CD4-positive, alpha-beta memory T cell (primary cell): ENCODE results near the gene FHAD1. TPM values are rescaled to one million over a fixed set of nuclear protein-coding genes. Genes with fewer than 3 reads are reported as not detected.

Experiments
- CTCF ChIA-PET: fragments of 350-600 bp; sonication (Branson Sonifier 250); formaldehyde crosslinking; loops from one replicate; lab custom pipeline; 2021; ENCODE audit warnings: inconsistent platforms; ENCODE audit not compliant: partially characterized antibody; lab: Charles Lee
- POLR2A ChIA-PET: fragments of 350-600 bp; sonication (Branson Sonifier 250); formaldehyde crosslinking; loops from one replicate; lab custom pipeline; 2021; ENCODE audit not compliant: partially characterized antibody; lab: Charles Lee
- DNase-seq, 5 donors: peaks; one replicate each; pipeline versions ENCODE4 v3.0.0 to v3.0.0-alpha.2; 2020 to 2022; ENCODE audit warnings: mixed read lengths in 1 of 5
- H3K27ac ChIP-seq: one replicate; pipeline ENCODE4 v1.7.0; 2013; ENCODE audit warnings: low read depth, low read length
- H3K27me3 ChIP-seq: 2 replicates; pipeline ENCODE4 v1.7.0; 2013; ENCODE audit warnings: mild to moderate bottlenecking, low read length, moderate library complexity; ENCODE audit not compliant: insufficient read depth
- H3K36me3 ChIP-seq: 2 replicates; pipeline ENCODE4 v1.7.0; 2013; ENCODE audit warnings: mild to moderate bottlenecking, low read length, moderate library complexity; ENCODE audit not compliant: insufficient read depth
- H3K4me1 ChIP-seq: 2 replicates; pipeline ENCODE4 v1.7.0; 2013; ENCODE audit warnings: mild to moderate bottlenecking, low read length, moderate library complexity; ENCODE audit not compliant: insufficient read depth
- H3K4me3 ChIP-seq, 2 donors: one replicate each; pipeline ENCODE4 v1.7.0; 2013; ENCODE audit warnings: low read length in 2 of 2, mild to moderate bottlenecking in 1 of 2
- H3K9me3 ChIP-seq, 2 donors: one replicate each; pipeline ENCODE4 v1.7.0; 2013; ENCODE audit warnings: low read length in 2 of 2, control low read depth in 1 of 2; ENCODE audit not compliant: control insufficient read depth in 1 of 2
- H3K27ac Mint-ChIP-seq, 7 donors: one replicate each; pipeline ENCODE4 v1.8.0; 2020 to 2021; ENCODE audit warnings: mixed read lengths in 7 of 7, mild to moderate bottlenecking in 6 of 7, inconsistent platforms in 3 of 7, moderate library complexity in 3 of 7
- H3K27me3 Mint-ChIP-seq, 2 donors: one replicate each; pipeline ENCODE4 v1.8.0; 2020 to 2021; ENCODE audit warnings: mixed read lengths in 2 of 2
- H3K36me3 Mint-ChIP-seq, 2 donors: one replicate each; pipeline ENCODE4 v1.8.0; 2020 to 2021; ENCODE audit warnings: mixed read lengths in 2 of 2, inconsistent platforms in 1 of 2, mild to moderate bottlenecking in 1 of 2
- H3K4me1 Mint-ChIP-seq, 4 donors: one replicate each; pipeline ENCODE4 v1.8.0; 2020 to 2021; ENCODE audit warnings: mixed read lengths in 4 of 4, mild to moderate bottlenecking in 1 of 4
- H3K4me3 Mint-ChIP-seq, 8 donors: one replicate each; pipeline ENCODE4 v1.8.0; 2020 to 2021; ENCODE audit warnings: mixed read lengths in 8 of 8, mild to moderate bottlenecking in 7 of 8, moderate library complexity in 6 of 8, inconsistent platforms in 3 of 8
- H3K9me3 Mint-ChIP-seq, 8 donors: one replicate each; pipeline ENCODE4 v1.8.0; 2020 to 2021; ENCODE audit warnings: mixed read lengths in 8 of 8, mild to moderate bottlenecking in 5 of 8, inconsistent platforms in 3 of 8, moderate library complexity in 1 of 8
- intact Hi-C: fragments of 100-400 bp; cut with micrococcal nuclease; formaldehyde crosslinking; loops from one replicate; pipeline ENCODE4 v1.15.1; 2023
- polyA plus RNA-seq, 2 donors: library from polyadenylated mRNA; unstranded; fragments of 300-500 nt; fragmentation: Illumina TruSeq; gene quantifications; one replicate each; pipeline ENCODE4 v1.2.3, GENCODE V29; 2021
- total RNA-seq, 2 experiments: library from RNA; stranded (reverse); gene quantifications; one replicate each; pipeline ENCODE4 v1.2.3, GENCODE V29; 2021

FHAD1 gene
- total and polyA plus RNA-seq, 4 experiments from 2014 or later: 0.03 TPM; not detected in 3

- Mint-ChIP-seq H3K9me3 (peaks cover 0 to 8% (median 6%) of the 10 kb centered on the region in 8 donors), H3K4me3 (no peak overlapping the region), H3K36me3 (peaks cover 0 to 3% of the 10 kb centered on the region in 2 donors), H3K4me1 (no peaks in the 10 kb centered on the region), H3K27ac (no peak overlapping the region), H3K27me3 (peaks cover 2 to 5% of the 10 kb centered on the region in 2 donors)
- Histone ChIP-seq H3K27ac (no peak overlapping the region), H3K4me3 (no peak overlapping the region), H3K27me3 (no peaks in the 10 kb centered on the region), H3K4me1 (no peaks in the 10 kb centered on the region), H3K36me3 (no peaks in the 10 kb centered on the region), H3K9me3 (no peaks in the 10 kb centered on the region)
- DNase-seq: no peak
- ChIA-PET CTCF (interaction anchor here (0.7 to 1.8 kb wide), 2 partner anchors 15 to 116 kb away, joined by 3 to 6 read pairs; no protein-coding TSS in a partner anchor), POLR2A (no interaction called here)
- intact Hi-C loops: no loop called here
Observed at GRCh38 chr1:15315815-15316214, 68.8 kb downstream of the FHAD1 start.

- H3K36me3 ChIP-seq: no peaks in the 10 kb centered on the region
- Mint-ChIP-seq H3K27me3 (peaks cover 0 to 5% of the 10 kb centered on the region in 2 donors), H3K36me3 (peaks cover 0 to 3% of the 10 kb centered on the region in 2 donors), H3K4me1 (no peaks in the 10 kb centered on the region), H3K4me3 (no peak overlapping the region), H3K9me3 (peaks cover 0 to 11% (median 6%) of the 10 kb centered on the region in 8 donors), H3K27ac (no peak overlapping the region)
- no peak overlapping the region for H3K27ac ChIP-seq
- ChIA-PET POLR2A (no interaction called here), CTCF (interaction anchor here (1.3 to 1.8 kb wide), 2 partner anchors 12 to 115 kb away, joined by 3 to 6 read pairs; no protein-coding TSS in a partner anchor)
- H3K4me1 ChIP-seq: no peaks in the 10 kb centered on the region
- H3K27me3 ChIP-seq: no peaks in the 10 kb centered on the region
- intact Hi-C loops: no loop called here
- H3K4me3 ChIP-seq: no peak overlapping the region
- no peak for DNase-seq
- no peaks in the 10 kb centered on the region for H3K9me3 ChIP-seq
Observed at GRCh38 chr1:15316510-15316909, 69.5 kb downstream of the FHAD1 start.

- Mint-ChIP-seq H3K4me1 (peaks cover 0 to 6% (median 0%) of the 10 kb centered on the region in 4 donors), H3K36me3 (peaks cover 0 to 3% of the 10 kb centered on the region in 2 donors), H3K27ac (peak overlapping the region in 1 of 7 donors; percentile 5), H3K27me3 (peaks cover 0 to 4% of the 10 kb centered on the region in 2 donors), H3K9me3 (peaks cover 0 to 11% (median 6%) of the 10 kb centered on the region in 8 donors), H3K4me3 (no peak overlapping the region)
- Histone ChIP-seq H3K9me3 (no peaks in the 10 kb centered on the region), H3K27ac (no peak overlapping the region), H3K36me3 (no peaks in the 10 kb centered on the region), H3K4me3 (no peak overlapping the region), H3K27me3 (no peaks in the 10 kb centered on the region), H3K4me1 (peaks cover 5% of the 10 kb centered on the region)
- CTCF ChIA-PET: interaction anchor here (0.8 to 7.8 kb wide), 2 partner anchors 16 to 111 kb away, joined by 4 to 274 read pairs; partner anchors contain the start of gene CTRC
- intact Hi-C loops: no loop called here
- DNase-seq: no peak
- POLR2A ChIA-PET: interaction anchor here (0.6 kb wide), 1 partner anchor 111 kb away, joined by 3 read pairs; no protein-coding TSS in a partner anchor
Observed at GRCh38 chr1:15320267-15320666, 73.2 kb downstream of the FHAD1 start.

- Histone ChIP-seq H3K27me3 (no peaks in the 10 kb centered on the region), H3K4me1 (peaks cover 5% of the 10 kb centered on the region), H3K36me3 (no peaks in the 10 kb centered on the region), H3K27ac (no peak overlapping the region), H3K9me3 (no peaks in the 10 kb centered on the region), H3K4me3 (no peak overlapping the region)
- H3K9me3 Mint-ChIP-seq: peaks cover 0 to 11% (median 6%) of the 10 kb centered on the region in 8 donors
- peaks cover 0 to 6% (median 0%) of the 10 kb centered on the region in 4 donors for H3K4me1 Mint-ChIP-seq
- no peak overlapping the region for H3K27ac Mint-ChIP-seq
- H3K4me3 Mint-ChIP-seq: no peak overlapping the region
- intact Hi-C loops: no loop called here
- H3K36me3 Mint-ChIP-seq: peaks cover 0 to 3% of the 10 kb centered on the region in 2 donors
- DNase-seq: no peak
- CTCF ChIA-PET: interaction anchor here (7.8 kb wide), 1 partner anchor 110 kb away, joined by 274 read pairs; the partner anchor contains the start of gene CTRC
- POLR2A ChIA-PET: no interaction called here
- H3K27me3 Mint-ChIP-seq: peaks cover 0 to 7% of the 10 kb centered on the region in 2 donors
Observed at GRCh38 chr1:15321601-15322000, 74.6 kb downstream of the FHAD1 start.

GRCh38 chr1:15322648-15323350, 75.8 kb downstream of the FHAD1 start:
- peaks cover 0 to 6% (median 0%) of the 10 kb centered on the region in 4 donors for H3K4me1 Mint-ChIP-seq
- H3K36me3 Mint-ChIP-seq: peaks cover 0 to 3% of the 10 kb centered on the region in 2 donors
- no peak overlapping the region for H3K27ac Mint-ChIP-seq
- intact Hi-C loops: no loop called here
- peaks cover 2 to 7% of the 10 kb centered on the region in 2 donors for H3K27me3 Mint-ChIP-seq
- no peak overlapping the region for H3K4me3 Mint-ChIP-seq
- ChIA-PET POLR2A (interaction anchor here (0.9 to 2.3 kb wide), 4 partner anchors 87 to 108 kb away, joined by 3 to 21 read pairs (median 4); partner anchors contain the start of gene EFHD2), CTCF (interaction anchor here (0.9 to 7.8 kb wide), 21 partner anchors 11 to 194 kb away, joined by 3 to 274 read pairs (median 5); partner anchors contain the start of gene CTRC)
- H3K27me3 ChIP-seq: no peaks in the 10 kb centered on the region
- peaks cover 0 to 11% (median 6%) of the 10 kb centered on the region in 8 donors for H3K9me3 Mint-ChIP-seq
- H3K4me1 ChIP-seq: peaks cover 5% of the 10 kb centered on the region
- no peaks in the 10 kb centered on the region for H3K36me3 ChIP-seq
- no peak overlapping the region for H3K27ac ChIP-seq
- H3K4me3 ChIP-seq: no peak overlapping the region
- no peak for DNase-seq
- H3K9me3 ChIP-seq: no peaks in the 10 kb centered on the region

DNA sequence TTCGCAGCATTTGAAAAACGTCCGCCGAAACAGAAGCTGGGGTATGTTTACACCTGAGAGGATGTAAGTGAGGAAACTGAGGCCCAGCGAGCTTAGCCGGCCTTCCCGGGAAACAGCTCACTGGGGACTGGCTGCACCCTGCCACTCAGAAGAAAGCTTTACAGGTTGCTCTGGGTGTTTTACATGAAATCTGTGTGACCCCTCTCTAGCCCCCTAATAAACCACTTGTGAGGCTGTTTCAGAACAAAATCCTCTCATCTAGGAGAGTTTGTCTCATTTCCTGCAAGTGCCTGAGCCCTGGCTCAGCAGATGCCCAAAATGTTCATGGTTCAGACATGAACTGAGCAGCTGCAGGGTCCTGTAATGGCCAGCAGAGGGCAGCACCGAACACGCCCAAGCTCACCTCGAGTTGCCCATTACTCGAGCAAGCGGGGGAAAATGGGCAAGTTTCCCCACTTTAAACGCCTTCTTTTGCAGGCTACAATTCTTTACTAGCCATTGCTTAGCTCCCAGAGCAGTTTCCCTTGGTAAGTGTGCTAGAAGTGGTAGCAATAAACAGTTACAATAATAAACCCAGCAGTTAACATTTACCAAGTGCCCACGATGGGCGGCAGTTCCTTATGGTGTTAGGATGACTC, 76.4 kb downstream of the FHAD1 start:
- ChIA-PET CTCF (interaction anchor here (0.9 to 7.8 kb wide), 25 partner anchors 10 to 195 kb away, joined by 3 to 274 read pairs (median 5); partner anchors contain the start of gene CTRC), POLR2A (interaction anchor here (0.6 to 2.3 kb wide), 5 partner anchors 86 to 108 kb away, joined by 3 to 21 read pairs (median 3); partner anchors contain the start of gene EFHD2)
- Histone ChIP-seq H3K27me3 (no peaks in the 10 kb centered on the region), H3K9me3 (no peaks in the 10 kb centered on the region), H3K4me3 (no peak overlapping the region), H3K36me3 (no peaks in the 10 kb centered on the region), H3K27ac (no peak overlapping the region), H3K4me1 (peaks cover 5% of the 10 kb centered on the region)
- peaks cover 4 to 7% of the 10 kb centered on the region in 2 donors for H3K27me3 Mint-ChIP-seq
- peaks cover 0 to 3% of the 10 kb centered on the region in 2 donors for H3K36me3 Mint-ChIP-seq
- intact Hi-C loops: no loop called here
- peak; percentile 66 to 76 (median 67) for DNase-seq
- H3K4me1 Mint-ChIP-seq: peaks cover 0 to 6% (median 0%) of the 10 kb centered on the region in 4 donors
- H3K9me3 Mint-ChIP-seq: peaks cover 0 to 11% (median 6%) of the 10 kb centered on the region in 8 donors
- H3K4me3 Mint-ChIP-seq: no peak overlapping the region
- H3K27ac Mint-ChIP-seq: no peak overlapping the region
